ENCODE results near the gene MRPL10. TPM values are rescaled to one million over a fixed set of nuclear protein-coding genes. Genes with fewer than 3 reads are reported as not detected.

MRPL10 gene
- total and polyA plus RNA-seq, 10 of the 15 experiments (the other 5 are each of a cell fraction or from before 2014, with no cell fraction given) = 18.9 to 61.9 (median 47.3) TPM

GRCh38 chr17:47875011-47875985, 44.0 kb upstream of the MRPL10 start:
- H3K27ac ChIP-seq (ENCODE audit: control insufficient read depth, insufficient read depth) = no peak overlapping the region
- intact Hi-C loops (cut with micrococcal nuclease; ENCODE audit: unreplicated experiment) (no loop called here), in situ Hi-C loops (cut with MboI) (no loop called here)
- H3K4me1 ChIP-seq (ENCODE audit: control insufficient read depth, insufficient read depth, low read length) = peaks cover 6% of the 10 kb centered on the region; the same call in 1 of the 2 replicates
- 5% methylated on average over 10 of the region's 11 CpGs for WGBS (ENCODE audit: insufficient coverage, insufficient replicate concordance, low lambda C conversion rate, missing lambda C conversion rate)
- DNase-seq (ENCODE audit: low read depth, low spot score) (no peak), FAIRE-seq (no peak), ATAC-seq (no peak)
- BruUV-seq (replicated peaks) = no TSS peak
- SMC1A ChIA-PET (ENCODE audit: uncharacterized antibody, unreplicated experiment) = interaction anchor here (0.7 kb wide), 1 partner anchor 12 kb away, joined by 3 read pairs; no protein-coding TSS in a partner anchor
- H3K4me3 ChIP-seq = no peak overlapping the region
- CTCF ChIA-PET = interaction anchor here (0.6 to 0.7 kb wide), 2 partner anchors 9 to 15 kb away, joined by 3 read pairs; no protein-coding TSS in a partner anchor
- no peak overlapping the region for H3K9ac ChIP-seq (ENCODE audit: control insufficient read depth, insufficient read depth, low read length)
- no peak overlapping the region for H2AFZ ChIP-seq (ENCODE audit: control insufficient read depth, low read depth, low read length)
- RAD21 ChIA-PET (ENCODE audit: unreplicated experiment) = no interaction called here
- no peak overlapping the region for H3K4me2 ChIP-seq (ENCODE audit: control insufficient read depth, insufficient read depth)
- H3K27me3 ChIP-seq (replicated peaks in 1 of 2; ENCODE audit: control insufficient read depth in 2 of 2, insufficient read depth in 2 of 2, low read length in 1 of 2) = peaks cover 4 to 8% of the 10 kb centered on the region in 2 experiments
- POLR2A ChIA-PET = no interaction called here
- no peaks in the 10 kb centered on the region for H3K9me3 ChIP-seq (replicated peaks; ENCODE audit: control insufficient read depth, insufficient read depth, low read length)
- H3K79me2 ChIP-seq (ENCODE audit: control insufficient read depth, insufficient read depth, low read length) = no peaks in the 10 kb centered on the region
- no peaks in the 10 kb centered on the region for H4K20me1 ChIP-seq (ENCODE audit: control insufficient read depth, insufficient read depth)
- H3K36me3 ChIP-seq (ENCODE audit: control insufficient read depth in 2 of 2, insufficient read depth in 2 of 2, low read length in 1 of 2) = no peaks in the 10 kb centered on the region
- TF ChIP-seq IRF5 (IDR thresholded peaks at IDR 0.05; ENCODE audit: borderline replicate concordance) = no peak
- no peak for TF ChIP-seq SUZ12 (IDR thresholded peaks at IDR 0.05; ENCODE audit: unreplicated experiment)
- no peak for TF ChIP-seq ATF2 (IDR thresholded peaks at IDR 0.05; ENCODE audit: low read length)
- TF ChIP-seq MAX (IDR thresholded peaks at IDR 0.05; ENCODE audit: low read depth, low read length) = no peak
- TF ChIP-seq REST (IDR thresholded peaks at IDR 0.05; ENCODE audit: low read depth, low read length) = no peak
- no peak for TF ChIP-seq MTA2 (IDR thresholded peaks at IDR 0.05; ENCODE audit: low read depth)
- no peak for TF ChIP-seq BMI1 (IDR thresholded peaks at IDR 0.05; ENCODE audit: borderline replicate concordance)
- no peak for TF ChIP-seq DPF2 (IDR thresholded peaks at IDR 0.05)
- no peak for TF ChIP-seq RB1 (IDR thresholded peaks at IDR 0.05; ENCODE audit: borderline replicate concordance)
- TF ChIP-seq BHLHE40 (IDR thresholded peaks at IDR 0.05; ENCODE audit: borderline replicate concordance in 1 of 2, low read depth in 2 of 2, low read length in 1 of 2) = no peak
- no peak for TF ChIP-seq NKRF (conservative IDR thresholded peaks at IDR 0.05)
- no peak for TF ChIP-seq YY1 (IDR thresholded peaks at IDR 0.05; ENCODE audit: low read depth, low read length)
- no peak for TF ChIP-seq BRCA1 (IDR thresholded peaks at IDR 0.05; ENCODE audit: low read depth, low read length)
- no peak for TF ChIP-seq JUND (IDR thresholded peaks at IDR 0.05; ENCODE audit: low read depth, low read length)
